ENCODE data around the gene ZFP36L1. TPM values are rescaled to one million over a fixed set of nuclear protein-coding genes. Genes with fewer than 3 reads are reported as not detected.
A peak's percentile ranks its signal among the peaks of the same experiment; 100 is the strongest.

Gene ZFP36L1
- total and polyA plus RNA-seq, 9 of the 15 experiments (the other 6 are each of a cell fraction or from before 2014, with no cell fraction given): 1.3 to 26.6 (median 3.7) TPM

DNA sequence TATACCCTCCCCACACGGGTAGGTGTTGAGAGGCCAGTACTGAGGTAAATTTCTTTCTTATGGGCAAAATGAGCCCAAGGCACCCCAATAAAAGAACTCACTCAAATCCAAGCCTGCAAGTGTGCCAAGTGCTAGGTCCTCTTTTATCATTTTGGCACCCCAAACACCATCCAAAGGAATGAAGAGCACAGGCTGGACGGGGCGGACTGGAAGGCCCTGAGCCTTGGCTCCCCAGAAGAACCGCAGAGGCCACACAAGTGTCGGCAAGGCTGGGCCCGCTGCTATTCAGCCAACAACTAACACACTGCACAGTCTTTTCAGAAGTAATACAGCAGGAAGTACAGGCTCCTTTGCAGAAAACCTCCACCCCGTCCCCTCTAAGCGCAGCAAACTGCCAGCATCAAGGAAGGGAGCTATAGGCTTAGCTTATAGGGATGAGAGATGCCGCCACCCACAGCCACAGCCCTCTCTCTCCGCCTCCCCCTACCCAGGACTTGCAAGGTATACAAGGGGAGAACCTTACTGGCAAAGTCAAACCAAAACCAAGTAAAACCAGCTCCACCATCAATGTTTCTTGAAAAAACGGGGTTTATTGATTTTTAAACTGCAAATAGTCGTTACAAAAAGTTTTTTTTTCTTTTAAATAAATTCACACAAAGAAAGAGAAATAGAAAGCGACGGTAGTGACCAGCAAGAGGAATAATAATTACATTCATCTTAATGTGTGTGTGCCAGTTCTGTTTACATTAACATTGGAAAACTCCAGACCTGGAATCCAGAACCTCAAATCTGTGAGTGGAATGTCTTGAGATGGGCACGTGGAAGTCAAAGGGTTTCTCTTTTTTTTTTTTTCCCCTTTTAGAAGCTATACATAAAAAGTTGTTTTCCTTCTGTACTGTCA lies 5.5 kb downstream of the ZFP36L1 start:
- Histone ChIP-seq H3K4me1 (replicated peaks in 1 of 2; ENCODE audit: control insufficient read depth in 2 of 2, insufficient read depth in 2 of 2, low read length in 2 of 2) (peaks cover 24 to 31% of the 10 kb centered on the region in 2 experiments; a peak in 4 of 5 replicates), H3K4me3 (no peak overlapping the region), H3K36me3 (ENCODE audit: control insufficient read depth, insufficient read depth, low read length) (peaks cover 35% of the 10 kb centered on the region), H3K27me3 (ENCODE audit: control insufficient read depth in 2 of 2, insufficient read depth in 2 of 2, low read length in 2 of 2) (no peaks in the 10 kb centered on the region), H3K9me1 (ENCODE audit: control insufficient read depth, insufficient read depth, low read length) (no peaks in the 10 kb centered on the region), H2AFZ (ENCODE audit: low read depth, low read length) (no peak overlapping the region), H3K79me2 (ENCODE audit: control insufficient read depth, insufficient read depth, low read length) (peaks cover 41% of the 10 kb centered on the region), H3K4me2 (ENCODE audit: insufficient read depth, low read length) (no peak overlapping the region), H3K9me3 (replicated peaks; ENCODE audit: control insufficient read depth, insufficient read depth, low read depth, low read length) (no peaks in the 10 kb centered on the region), H4K20me1 (replicated peaks; ENCODE audit: control insufficient read depth, insufficient read depth, low read length) (0 out of 2 replicates have a peak, but pooled peaks cover 9% of the 10 kb centered on the region), H3K27ac (ENCODE audit: extremely low read depth, low read depth, low read length) (no peak overlapping the region; the same call in 2 of the 3 replicates), H3K9ac (ENCODE audit: insufficient read depth in 1 of 2, low read depth in 2 of 2, low read length in 2 of 2) (no peak overlapping the region; a peak in 1 of 4 replicates)
- intact Hi-C loops (cut with micrococcal nuclease) (loop anchor here (5.0 kb wide), 1 partner anchor 40 kb away; no protein-coding TSS in a partner anchor), in situ Hi-C loops (cut with MboI) (no loop called here)
- no peak for FAIRE-seq
- peak in 1 of 4 experiments; percentile 17 for DNase-seq (ENCODE audit: extremely low read depth in 1 of 4, low spot score in 3 of 4)
- ChIA-PET POLR2A (interaction anchor here (0.6 to 1.9 kb wide), 5 partner anchors 7 to 550 kb away, joined by 3 to 5 read pairs (median 3); no protein-coding TSS in a partner anchor), CTCF (ENCODE audit: low intra/inter-chr PET ratio) (no interaction called here)
- no TSS peak for BruUV-seq (replicated peaks)
- 90% methylated on average over 11 of the region's 15 CpGs for WGBS (ENCODE audit: insufficient coverage, low coverage, missing lambda C conversion rate)
- ATAC-seq: no peak; the same call in 2 of the 3 replicates
- TF ChIP-seq HMG20B (CRISPR knock-in tag; IDR thresholded peaks at IDR 0.05) (no peak), ELK3 (CRISPR knock-in tag; IDR thresholded peaks at IDR 0.05) (no peak), ZNF436 (CRISPR knock-in tag; IDR thresholded peaks at IDR 0.05) (no peak), KHSRP (IDR thresholded peaks at IDR 0.05) (no peak), ESRRA (IDR thresholded peaks at IDR 0.05; ENCODE audit: borderline replicate concordance, low read depth) (no peak), MAFG (tag; conservative IDR thresholded peaks at IDR 0.05) (no peak), MLLT1 (IDR thresholded peaks at IDR 0.05) (peak in 1 of 2 experiments; percentile 77; a peak in 1 of 4 replicates), ZNF354B (CRISPR knock-in tag; IDR thresholded peaks at IDR 0.05) (no peak), STAT5A (IDR thresholded peaks at IDR 0.05; ENCODE audit: borderline replicate concordance, low read length) (no peak), ZNF212 (CRISPR knock-in tag; IDR thresholded peaks at IDR 0.05) (no peak), PATZ1 (CRISPR knock-in tag; IDR thresholded peaks at IDR 0.05; ENCODE audit: borderline replicate concordance) (no peak), U2AF2 (optimal IDR thresholded peaks at IDR 0.05; ENCODE audit: low read depth, low read length) (no peak), RBFOX2 (IDR thresholded peaks at IDR 0.05; ENCODE audit: low read depth, low read length) (peak; percentile 31; the same call in 1 of the 2 replicates)
- TF ChIP-seq, protein P1, sequence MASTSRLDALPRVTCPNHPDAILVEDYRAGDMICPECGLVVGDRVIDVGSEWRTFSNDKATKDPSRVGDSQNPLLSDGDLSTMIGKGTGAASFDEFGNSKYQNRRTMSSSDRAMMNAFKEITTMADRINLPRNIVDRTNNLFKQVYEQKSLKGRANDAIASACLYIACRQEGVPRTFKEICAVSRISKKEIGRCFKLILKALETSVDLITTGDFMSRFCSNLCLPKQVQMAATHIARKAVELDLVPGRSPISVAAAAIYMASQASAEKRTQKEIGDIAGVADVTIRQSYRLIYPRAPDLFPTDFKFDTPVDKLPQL (IDR thresholded peaks at IDR 0.05; ENCODE audit: extremely low read depth, insufficient read length): no peak
- TF ChIP-seq, protein P2, sequence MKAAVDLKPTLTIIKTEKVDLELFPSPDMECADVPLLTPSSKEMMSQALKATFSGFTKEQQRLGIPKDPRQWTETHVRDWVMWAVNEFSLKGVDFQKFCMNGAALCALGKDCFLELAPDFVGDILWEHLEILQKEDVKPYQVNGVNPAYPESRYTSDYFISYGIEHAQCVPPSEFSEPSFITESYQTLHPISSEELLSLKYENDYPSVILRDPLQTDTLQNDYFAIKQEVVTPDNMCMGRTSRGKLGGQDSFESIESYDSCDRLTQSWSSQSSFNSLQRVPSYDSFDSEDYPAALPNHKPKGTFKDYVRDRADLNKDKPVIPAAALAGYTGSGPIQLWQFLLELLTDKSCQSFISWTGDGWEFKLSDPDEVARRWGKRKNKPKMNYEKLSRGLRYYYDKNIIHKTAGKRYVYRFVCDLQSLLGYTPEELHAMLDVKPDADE (conservative IDR thresholded peaks at IDR 0.05; ENCODE audit: control insufficient read depth, low read depth, low read length): no peak
